HepG2 (cell line): ENCODE results near the gene KRT73. TPM values are rescaled to one million over a fixed set of nuclear protein-coding genes. Genes with fewer than 3 reads are reported as not detected.

Experiments used
- ATAC-seq: fragments of 200-7000 bp; cut with Tn5 transposase; 3 replicates; pipeline ENCODE4 v1.9.1; 2020; ENCODE audit warnings: mild to moderate bottlenecking, moderate library complexity
- BruUV-seq: library from RNA; stranded (reverse); fragments of 400-500 nt; replicated peaks from 2 replicates; lab custom pipeline; 2021; lab: Mats Ljungman, UMichigan
- CTCF ChIA-PET: fragments of 300-600 bp; formaldehyde crosslinking; extraction: SDS; loops from one replicate; lab custom pipeline; 2021; ENCODE audit warnings: low total read pairs, inconsistent platforms, low intra/inter-chr PET ratio; lab: Yijun Ruan, JAX
- POLR2A ChIA-PET: fragments of 350-600 bp; sonication (Branson Sonifier 250); formaldehyde crosslinking; loops from one replicate; lab custom pipeline; 2020; ENCODE audit warnings: antibody characterized with exemption, inconsistent platforms; lab: Yijun Ruan, JAX
- DNase-seq: peaks from one replicate; pipeline ENCODE4 v3.0.0-alpha.2; 2015; ENCODE audit warnings: low spot score
- FAIRE-seq: peaks from 3 replicates; lab custom pipeline; 2011; peaks lifted over from hg19 to GRCh38; lab: Jason Lieb, UNC
- H2AFZ ChIP-seq: one replicate; pipeline ENCODE4 v1.6.1; 2011; ENCODE audit warnings: low read length, inconsistent platforms
- H3K27ac ChIP-seq: fragments of 300-600 bp; 3 replicates; pipeline ENCODE4 v1.8.0; 2011; ENCODE audit warnings: mixed run types, mild to moderate bottlenecking, mixed read lengths, low read length, inconsistent platforms; ENCODE audit not compliant: insufficient read depth; ENCODE audit errors: extremely low read length
- H3K27me3 ChIP-seq, 2 experiments: fragments of 200-600 bp in 1 of 2; 2 replicates in 1 of 2; 3 replicates in 1 of 2; pipeline versions ENCODE4 v1.6.0 to v1.8.0; 2011; ENCODE audit warnings: low read length in 2 of 2, mild to moderate bottlenecking in 2 of 2, moderate library complexity in 2 of 2, inconsistent platforms in 1 of 2; ENCODE audit not compliant: insufficient read depth in 2 of 2, control insufficient read depth in 1 of 2
- H3K36me3 ChIP-seq, 2 experiments: fragments of 200-600 bp in 1 of 2; replicated peaks in 1 of 2; 2 replicates in 1 of 2; 3 replicates in 1 of 2; pipeline versions ENCODE4 v1.5.1 to v1.8.0; 2011; ENCODE audit warnings: low read length in 2 of 2, inconsistent platforms in 1 of 2; ENCODE audit not compliant: insufficient read depth in 2 of 2, control insufficient read depth in 1 of 2
- H3K4me1 ChIP-seq: 2 replicates; pipeline ENCODE4 v1.5.1; 2012; ENCODE audit warnings: low read length, inconsistent platforms; ENCODE audit not compliant: insufficient read depth
- H3K4me2 ChIP-seq: 2 replicates; pipeline ENCODE4 v1.6.0; 2011; ENCODE audit warnings: low read depth, low read length, inconsistent platforms
- H3K4me3 ChIP-seq, 3 experiments: fragments of 200-600 bp in 1 of 3; sonication (generic), shearing (Covaris generic) in 1 of 3; replicated peaks in 1 of 3; 2 replicates each; pipeline ENCODE4 v1.5.1; 2011 to 2016; ENCODE audit warnings: low read length in 3 of 3, inconsistent platforms in 2 of 3, low read depth in 2 of 3, mild to moderate bottlenecking in 2 of 3, control low read depth in 1 of 3, mixed read lengths in 1 of 3; ENCODE audit not compliant: insufficient read depth in 1 of 3
- H3K79me2 ChIP-seq: one replicate; pipeline ENCODE4 v1.6.1; 2011; ENCODE audit warnings: low read length, inconsistent platforms; ENCODE audit not compliant: insufficient read depth
- H3K9ac ChIP-seq: 2 replicates; pipeline ENCODE4 v1.6.0; 2011; ENCODE audit warnings: mild to moderate bottlenecking, low read depth, low read length, inconsistent platforms; ENCODE audit not compliant: insufficient read depth
- H3K9me3 ChIP-seq: 2 replicates; pipeline ENCODE4 v1.5.1; 2012; ENCODE audit warnings: mild to moderate bottlenecking, low read length
- H4K20me1 ChIP-seq: 2 replicates; pipeline ENCODE4 v1.6.0; 2011; ENCODE audit warnings: inconsistent platforms, mild to moderate bottlenecking, low read length, moderate library complexity; ENCODE audit not compliant: insufficient read depth
- FOXC1 ChIP-seq: sonication (generic); formaldehyde crosslinking; IDR thresholded peaks from 2 replicates; pipeline ENCODE4 v1.8.0; 2022; ENCODE audit warnings: mild to moderate bottlenecking, missing genetic modification reagents, borderline replicate concordance
- FOXO1 ChIP-seq: sonication (generic); formaldehyde crosslinking; IDR thresholded peaks from 2 replicates; pipeline ENCODE4 v1.4.0; 2020; ENCODE audit warnings: missing genetic modification reagents
- HES4 ChIP-seq: sonication (generic); formaldehyde crosslinking; IDR thresholded peaks from 2 replicates; pipeline ENCODE4 v1.9.0; 2021; ENCODE audit warnings: mild to moderate bottlenecking, missing genetic modification reagents, borderline replicate concordance
- RELA ChIP-seq: sonication (generic); formaldehyde crosslinking; IDR thresholded peaks from 2 replicates; pipeline ENCODE4 v1.4.0; 2020; ENCODE audit warnings: missing genetic modification reagents
- SIX1 ChIP-seq: sonication (generic); formaldehyde crosslinking; IDR thresholded peaks from 2 replicates; pipeline ENCODE4 v1.4.0; 2020; ENCODE audit warnings: missing genetic modification reagents, borderline replicate concordance
- SMARCC2 ChIP-seq: fragments of 450-650 bp; IDR thresholded peaks from 2 replicates; pipeline ENCODE4 v1.6.1; 2017; ENCODE audit warnings: antibody characterized with exemption, mild to moderate bottlenecking
- ZBTB42 ChIP-seq: sonication (generic); formaldehyde crosslinking; IDR thresholded peaks from 2 replicates; pipeline ENCODE4 v1.5.0; 2020; ENCODE audit warnings: mild to moderate bottlenecking, missing genetic modification reagents
- ZNF138 ChIP-seq: sonication (generic); formaldehyde crosslinking; IDR thresholded peaks from 2 replicates; pipeline ENCODE4 v1.5.0; 2020; ENCODE audit warnings: mild to moderate bottlenecking, low read depth, missing genetic modification reagents
- ZNF253 ChIP-seq: sonication (generic); formaldehyde crosslinking; IDR thresholded peaks from 2 replicates; pipeline ENCODE4 v1.8.0; 2022; ENCODE audit warnings: mild to moderate bottlenecking, missing genetic modification reagents, borderline replicate concordance
- ZNF343 ChIP-seq: sonication (generic); formaldehyde crosslinking; IDR thresholded peaks from 2 replicates; pipeline ENCODE4 v1.4.0; 2020; ENCODE audit warnings: mild to moderate bottlenecking, missing genetic modification reagents
- ZNF350 ChIP-seq: sonication (generic); formaldehyde crosslinking; IDR thresholded peaks from 2 replicates; pipeline ENCODE4 v1.4.0; 2020; ENCODE audit warnings: mild to moderate bottlenecking, low read depth, missing genetic modification reagents, borderline replicate concordance
- ZNF567 ChIP-seq: sonication (generic); formaldehyde crosslinking; IDR thresholded peaks from 2 replicates; pipeline ENCODE4 v1.8.1; 2023; ENCODE audit warnings: mild to moderate bottlenecking, missing genetic modification reagents, borderline replicate concordance
- ZNF841 ChIP-seq: sonication (generic); formaldehyde crosslinking; IDR thresholded peaks from 2 replicates; pipeline ENCODE4 v1.8.1; 2023; ENCODE audit warnings: missing genetic modification reagents, borderline replicate concordance
- ZNF878 ChIP-seq: sonication (generic); formaldehyde crosslinking; IDR thresholded peaks from 2 replicates; pipeline ENCODE4 v1.8.1; 2023; ENCODE audit warnings: mild to moderate bottlenecking, missing genetic modification reagents, moderate library complexity
- ZZZ3 ChIP-seq: sonication (generic); formaldehyde crosslinking; IDR thresholded peaks from 2 replicates; pipeline ENCODE4 v1.4.0; 2020; ENCODE audit warnings: missing genetic modification reagents, mild to moderate bottlenecking, borderline replicate concordance
- WGBS: methylation state at CpG from one replicate; pipeline ENCODE4 v1.1.6; 2017; ENCODE audit warnings: low lambda C conversion rate; 5-methylcytosine and 5-hydroxymethylcytosine counted together
- in situ Hi-C: cut with HindIII; loops from 2 replicates; pipeline ENCODE4 v1.10.0; 2017; ENCODE audit warnings: low pct_unique_long_range_greater_than_20kb; ENCODE audit not compliant: extremely low pct_ligation_motif_present
- intact Hi-C: fragments of 100-400 bp; cut with micrococcal nuclease; formaldehyde crosslinking; loops from one replicate; pipeline ENCODE4 v1.10.0; 2022; ENCODE audit not compliant: unreplicated experiment
- polyA plus RNA-seq, 8 experiments: library from polyadenylated mRNA; depleted of rRNA in 3 of 8; stranded (reverse) in 7 of 8; unstranded in 1 of 8; fragments of >200 nt; fragmentation: Illumina TruSeq in 4 of 8; extraction: Trizol in 4 of 8; gene quantifications; 2 replicates each; pipeline versions ENCODE4 v1.2.1 to v1.2.3, GENCODE V29; 2011 to 2016; ENCODE audit warnings: low read depth in 4 of 8, missing spikeins in 1 of 8, mixed read lengths in 1 of 8; ENCODE audit not compliant: insufficient read depth in 1 of 8
- total RNA-seq, 5 experiments: library from RNA; depleted of rRNA; stranded (reverse); fragments of >200 nt; fragmentation: Illumina TruSeq; extraction: Trizol; gene quantifications; 2 replicates each; pipeline ENCODE4 v1.2.3, GENCODE V29; 2016; ENCODE audit warnings: low read depth in 1 of 5
- TF ChIP-seq, protein P1 (sequence below): sonication (generic); formaldehyde crosslinking; IDR thresholded peaks from 2 replicates; pipeline ENCODE4 v1.8.1; 2023; ENCODE audit warnings: mild to moderate bottlenecking, missing genetic modification reagents, borderline replicate concordance

The KRT73 gene
- total and polyA plus RNA-seq, 2 of the 13 experiments (the other 11 are each of a cell fraction or from before 2014, with no cell fraction given): not detected

DNA sequence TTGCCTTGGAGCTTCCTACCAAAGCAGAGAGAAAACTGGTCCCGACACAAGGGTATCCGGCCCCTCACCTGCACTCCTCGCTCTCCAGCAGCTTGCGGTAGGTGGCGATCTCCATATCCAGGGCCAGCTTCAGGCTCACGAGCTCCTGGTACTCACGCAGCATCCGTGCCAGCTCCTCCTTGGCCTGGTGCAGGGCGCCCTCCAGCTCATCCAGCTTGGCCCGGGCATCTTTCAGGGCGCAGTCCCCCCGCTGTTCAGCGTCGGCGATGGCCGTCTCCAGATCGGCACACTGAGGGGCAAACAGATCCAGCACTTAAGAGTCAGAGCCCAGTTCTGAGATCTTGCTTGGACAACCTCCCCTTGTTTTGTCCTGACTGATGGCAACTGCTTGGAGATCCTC, 30.8 kb downstream of the KRT73 start:
- Histone ChIP-seq H3K79me2 (no peaks in the 10 kb centered on the region), H3K27me3 (peaks cover 5 to 18% of the 10 kb centered on the region in 2 experiments; a peak in 3 of 5 replicates), H3K9me3 (no peaks in the 10 kb centered on the region), H3K4me3 (no peak overlapping the region), H3K9ac (no peak overlapping the region), H2AFZ (no peak overlapping the region), H3K4me2 (no peak overlapping the region), H3K4me1 (no peaks in the 10 kb centered on the region), H4K20me1 (no peaks in the 10 kb centered on the region), H3K27ac (no peak overlapping the region), H3K36me3 (no peaks in the 10 kb centered on the region)
- CTCF ChIA-PET: no interaction called here
- intact Hi-C loops: no loop called here
- FAIRE-seq (no peak), ATAC-seq (no peak)
- in situ Hi-C loops: loop anchor here (10.0 kb wide), 1 partner anchor 397 kb away; no protein-coding TSS in a partner anchor
- TF ChIP-seq ZNF138 (no peak), ZNF253 (no peak), ZNF567 (CRISPR knock-in tag) (no peak)
- TF ChIP-seq, all 625 proteins: peak for 0
- 0% methylated on average over 1 of the region's 17 CpGs for WGBS
- no TSS peak for BruUV-seq
- no peak for DNase-seq
- POLR2A ChIA-PET: no interaction called here

DNA sequence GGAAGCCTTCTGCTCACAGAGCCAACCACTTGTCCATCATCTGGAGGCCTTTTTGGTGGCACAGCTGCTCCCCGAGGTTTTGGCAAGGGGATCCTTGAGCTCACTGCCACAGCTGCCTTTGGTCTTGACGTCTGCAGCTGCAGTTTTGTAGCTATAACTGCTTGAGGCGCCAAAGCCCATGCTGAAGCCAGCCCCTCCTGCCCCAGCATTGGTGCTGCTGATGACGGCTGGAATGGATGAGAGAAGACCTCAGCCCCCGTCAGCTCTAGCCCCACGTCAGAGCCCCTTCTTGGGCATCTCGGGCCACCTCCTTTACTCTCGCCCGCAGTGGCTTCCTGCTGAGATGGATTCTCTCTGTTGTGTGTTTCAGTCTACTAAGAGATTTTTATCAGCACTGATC, 32.4 kb downstream of the KRT73 start:
- intact Hi-C loops (no loop called here), in situ Hi-C loops (loop anchor here (10.0 kb wide), 1 partner anchor 399 kb away; no protein-coding TSS in a partner anchor)
- no peak overlapping the region for H3K27ac ChIP-seq
- WGBS: 0% methylated on average over 1 of the region's 9 CpGs
- no peak for FAIRE-seq
- no peaks in the 10 kb centered on the region for H3K79me2 ChIP-seq
- no peaks in the 10 kb centered on the region for H4K20me1 ChIP-seq
- ChIA-PET CTCF (no interaction called here), POLR2A (no interaction called here)
- no peak for TF ChIP-seq ZNF841 (CRISPR knock-in tag)
- no peak for TF ChIP-seq HES4 (CRISPR knock-in tag)
- no peak for TF ChIP-seq ZNF878
- TF ChIP-seq FOXC1: no peak
- no peak for TF ChIP-seq SIX1
- no peak for TF ChIP-seq ZZZ3
- no peak for TF ChIP-seq FOXO1
- TF ChIP-seq ZNF350: no peak
- TF ChIP-seq RELA (CRISPR knock-in tag): no peak
- no peak for TF ChIP-seq ZNF343
- TF ChIP-seq ZBTB42 (CRISPR knock-in tag): no peak
- TF ChIP-seq SMARCC2: no peak
- TF ChIP-seq, protein P1, sequence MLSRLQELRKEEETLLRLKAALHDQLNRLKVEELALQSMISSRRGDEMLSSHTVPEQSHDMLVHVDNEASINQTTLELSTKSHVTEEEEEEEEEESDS (CRISPR knock-in tag): no peak
- H3K4me2 ChIP-seq: no peak overlapping the region
- ATAC-seq: no peak
- H3K27me3 ChIP-seq: peaks cover 5 to 26% of the 10 kb centered on the region in 2 experiments; a peak in 3 of 5 replicates
- no peak overlapping the region for H2AFZ ChIP-seq
- H3K4me1 ChIP-seq: no peaks in the 10 kb centered on the region
- no peak overlapping the region for H3K4me3 ChIP-seq
- H3K9me3 ChIP-seq: no peaks in the 10 kb centered on the region
- H3K9ac ChIP-seq: no peak overlapping the region
- no peak for DNase-seq
- no TSS peak for BruUV-seq
- no peaks in the 10 kb centered on the region for H3K36me3 ChIP-seq
